ENCODE results near the gene ZNHIT2.

DNA sequence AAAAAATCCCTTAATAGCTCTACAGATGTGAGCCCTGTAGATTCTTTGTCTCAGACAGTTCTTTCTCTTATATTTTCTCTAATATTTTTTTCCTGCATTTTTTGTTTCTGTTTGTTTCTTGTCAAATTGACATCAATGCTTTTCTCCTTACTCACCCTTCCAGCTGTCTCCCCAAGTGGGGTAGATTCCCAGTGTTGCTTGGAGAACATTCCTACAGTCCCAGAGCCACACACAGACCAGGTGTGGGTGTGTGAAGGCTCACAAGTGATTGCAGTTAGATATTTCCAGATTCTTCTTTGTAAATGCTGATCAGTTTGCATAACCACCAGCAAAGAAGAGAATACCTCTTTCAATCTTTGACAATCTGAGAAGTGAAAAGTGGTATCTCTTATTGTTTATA is 14.0 kb downstream of the ZNHIT2 start:
- TF ChIP-seq, protein P1, sequence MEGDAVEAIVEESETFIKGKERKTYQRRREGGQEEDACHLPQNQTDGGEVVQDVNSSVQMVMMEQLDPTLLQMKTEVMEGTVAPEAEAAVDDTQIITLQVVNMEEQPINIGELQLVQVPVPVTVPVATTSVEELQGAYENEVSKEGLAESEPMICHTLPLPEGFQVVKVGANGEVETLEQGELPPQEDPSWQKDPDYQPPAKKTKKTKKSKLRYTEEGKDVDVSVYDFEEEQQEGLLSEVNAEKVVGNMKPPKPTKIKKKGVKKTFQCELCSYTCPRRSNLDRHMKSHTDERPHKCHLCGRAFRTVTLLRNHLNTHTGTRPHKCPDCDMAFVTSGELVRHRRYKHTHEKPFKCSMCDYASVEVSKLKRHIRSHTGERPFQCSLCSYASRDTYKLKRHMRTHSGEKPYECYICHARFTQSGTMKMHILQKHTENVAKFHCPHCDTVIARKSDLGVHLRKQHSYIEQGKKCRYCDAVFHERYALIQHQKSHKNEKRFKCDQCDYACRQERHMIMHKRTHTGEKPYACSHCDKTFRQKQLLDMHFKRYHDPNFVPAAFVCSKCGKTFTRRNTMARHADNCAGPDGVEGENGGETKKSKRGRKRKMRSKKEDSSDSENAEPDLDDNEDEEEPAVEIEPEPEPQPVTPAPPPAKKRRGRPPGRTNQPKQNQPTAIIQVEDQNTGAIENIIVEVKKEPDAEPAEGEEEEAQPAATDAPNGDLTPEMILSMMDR (IDR thresholded peaks at IDR 0.05) = no peak
- TF ChIP-seq POLR2A (IDR thresholded peaks at IDR 0.05) = no peak
